GM18511 (cell line): Measurements from ENCODE around the gene RFPL2.
"Not testable (repeated sequence)": the region's sequence is repeated elsewhere in the genome, so short reads cannot be mapped to it uniquely, and the experiment has no call there.

Experiments
- ATAC-seq: cut with Tn5 transposase; IDR thresholded peaks from one replicate; pipeline ENCODE4 v1.9.1; 2021; ENCODE audit warnings: mild to moderate bottlenecking, moderate library complexity; ENCODE audit not compliant: unreplicated experiment

Gene RFPL2

GRCh38 chr22:32206774-32207758 is 2.2 kb upstream of the RFPL2 start:
- ATAC-seq = no peak

GRCh38 chr22:32205974-32206773 is 1.3 kb upstream of the RFPL2 start:
- ATAC-seq = no peak

GRCh38 chr22:32204040-32204855 is 625 bp downstream of the RFPL2 start:
- ATAC-seq = no peak

GRCh38 chr22:32203181-32204039 is 1.5 kb downstream of the RFPL2 start:
- ATAC-seq = no peak

- no peak for ATAC-seq
These were observed 2.2 kb downstream of the RFPL2 start for GRCh38 chr22:32202539-32203180.

- ATAC-seq = no peak
These were observed 2.7 kb downstream of the RFPL2 start for GRCh38 chr22:32202161-32202538.

GRCh38 chr22:32200752-32201151 is 4.1 kb downstream of the RFPL2 start:
- no peak for ATAC-seq

GRCh38 chr22:32199961-32200360 is 4.9 kb downstream of the RFPL2 start:
- no peak for ATAC-seq

GRCh38 chr22:32199341-32199740 is 5.5 kb downstream of the RFPL2 start:
- no peak for ATAC-seq

GRCh38 chr22:32197553-32198226 is 7.2 kb downstream of the RFPL2 start:
- not testable (repeated sequence) for ATAC-seq

GRCh38 chr22:32195900-32196299 is 9.0 kb downstream of the RFPL2 start:
- not testable (repeated sequence) for ATAC-seq

- ATAC-seq = not testable (repeated sequence)
These were observed 11.5 kb downstream of the RFPL2 start for GRCh38 chr22:32193346-32193745.

GRCh38 chr22:32191021-32191420 is 13.9 kb downstream of the RFPL2 start:
- ATAC-seq = not testable (repeated sequence)

GRCh38 chr22:32185821-32186220 is 19.1 kb downstream of the RFPL2 start:
- ATAC-seq = no peak

- ATAC-seq = no peak
These were observed 21.2 kb downstream of the RFPL2 start for GRCh38 chr22:32183625-32184024.

- ATAC-seq = no peak
These were observed 23.8 kb downstream of the RFPL2 start for GRCh38 chr22:32181043-32181442.

- ATAC-seq = no peak
These were observed 27.6 kb downstream of the RFPL2 start for GRCh38 chr22:32177221-32177765.
